GM12878 (cell line): ENCODE results near the gene PROSER2. TPM values are rescaled to one million over a fixed set of nuclear protein-coding genes. Genes with fewer than 3 reads are reported as not detected.

Source experiments
- ATAC-seq: fragments of 200-7000 bp; cut with Tn5 transposase; 3 replicates; pipeline ENCODE4 v1.9.1; 2020; ENCODE audit warnings: mild to moderate bottlenecking, moderate library complexity
- BruUV-seq: library from RNA; stranded (reverse); fragments of 400-500 nt; replicated peaks from 2 replicates; lab custom pipeline; 2021; lab: Mats Ljungman, UMichigan
- CTCF ChIA-PET: fragments of 300-600 bp; sonication (Branson Sonifier 250); formaldehyde crosslinking; extraction: SDS; loops from one replicate; lab custom pipeline; 2021; ENCODE audit warnings: inconsistent platforms; lab: Yijun Ruan, JAX
- POLR2A ChIA-PET: fragments of 350-600 bp; formaldehyde crosslinking; extraction: SDS; loops from one replicate; lab custom pipeline; 2021; ENCODE audit warnings: inconsistent platforms; lab: Charles Lee
- RAD21 ChIA-PET: fragments of 300-600 bp; sonication (Branson Sonifier 250); formaldehyde crosslinking; loops from one replicate; lab custom pipeline; 2023; ENCODE audit warnings: antibody characterized with exemption; ENCODE audit not compliant: unreplicated experiment; lab: Charles Lee
- SMC1A ChIA-PET: fragments of 300-600 bp; sonication (Branson Sonifier 250); formaldehyde crosslinking; loops from one replicate; lab custom pipeline; 2023; ENCODE audit not compliant: unreplicated experiment, uncharacterized antibody; lab: Charles Lee
- DNase-seq: peaks from one replicate; pipeline ENCODE4 v3.0.0-alpha.2; 2011; ENCODE audit warnings: low read depth, low spot score
- FAIRE-seq: peaks from 3 replicates; lab custom pipeline; 2011; peaks lifted over from hg19 to GRCh38; lab: Jason Lieb, UNC
- H2AFZ ChIP-seq: 2 replicates; pipeline ENCODE4 v1.6.0; 2011; ENCODE audit warnings: low read depth, low read length, control low read depth; ENCODE audit not compliant: control insufficient read depth
- H3K27ac ChIP-seq: 2 replicates; pipeline ENCODE4 v1.5.1; 2011; ENCODE audit warnings: control low read depth; ENCODE audit not compliant: control insufficient read depth, insufficient read depth
- H3K27me3 ChIP-seq, 2 experiments: replicated peaks in 1 of 2; 2 replicates each; pipeline versions ENCODE4 v1.6.0 to v1.6.1; 2011; ENCODE audit warnings: low read length in 1 of 2; ENCODE audit not compliant: control insufficient read depth in 2 of 2, insufficient read depth in 2 of 2
- H3K36me3 ChIP-seq, 2 experiments: 2 replicates each; pipeline ENCODE4 v1.5.1; 2011; ENCODE audit warnings: low read length in 1 of 2; ENCODE audit not compliant: control insufficient read depth in 2 of 2, insufficient read depth in 2 of 2
- H3K4me1 ChIP-seq: 2 replicates; pipeline ENCODE4 v1.6.1; 2011; ENCODE audit warnings: mild to moderate bottlenecking, low read length, moderate library complexity, mixed read lengths; ENCODE audit not compliant: control insufficient read depth, insufficient read depth
- H3K4me2 ChIP-seq: 2 replicates; pipeline ENCODE4 v1.6.0; 2011; ENCODE audit warnings: control low read depth; ENCODE audit not compliant: control insufficient read depth, insufficient read depth
- H3K4me3 ChIP-seq: fragments of 200-600 bp; sonication (generic); 2 replicates; pipeline ENCODE4 v1.5.1; 2016
- H3K79me2 ChIP-seq: 2 replicates; pipeline ENCODE4 v1.6.0; 2011; ENCODE audit warnings: low read length; ENCODE audit not compliant: control insufficient read depth, insufficient read depth
- H3K9ac ChIP-seq: 2 replicates; pipeline ENCODE4 v1.8.0; 2011; ENCODE audit warnings: low read length, control low read depth, mixed read lengths; ENCODE audit not compliant: control insufficient read depth, insufficient read depth
- H3K9me3 ChIP-seq: replicated peaks from 3 replicates; pipeline ENCODE4 v1.5.1; 2011; ENCODE audit warnings: mild to moderate bottlenecking, low read length; ENCODE audit not compliant: control insufficient read depth, insufficient read depth
- H4K20me1 ChIP-seq: 2 replicates; pipeline ENCODE4 v1.6.0; 2011; ENCODE audit not compliant: control insufficient read depth, insufficient read depth
- ATF7 ChIP-seq: fragments of 450-650 bp; IDR thresholded peaks from 2 replicates; pipeline ENCODE4 v1.6.1; 2016; ENCODE audit warnings: low read depth, mild to moderate bottlenecking
- BCL11A ChIP-seq: IDR thresholded peaks from 2 replicates; pipeline ENCODE4 v1.6.1; 2011; ENCODE audit warnings: low read depth, low read length
- DPF2 ChIP-seq: fragments of 450-650 bp; IDR thresholded peaks from 2 replicates; pipeline ENCODE4 v1.6.1; 2017; ENCODE audit warnings: mild to moderate bottlenecking
- EP300 ChIP-seq, 2 experiments: fragments of 150-350 bp in 1 of 2; IDR thresholded peaks; 2 replicates each; pipeline ENCODE4 v1.6.1; 2011 to 2012; ENCODE audit warnings: low read depth in 2 of 2, low read length in 2 of 2, borderline replicate concordance in 1 of 2, improper control_type of control experiment in 1 of 2, inconsistent platforms in 1 of 2; ENCODE audit not compliant: control insufficient read depth in 1 of 2
- HDAC2 ChIP-seq: fragments of 200-600 bp; sonication (generic); IDR thresholded peaks from 2 replicates; pipeline ENCODE4 v1.6.1; 2017
- HDAC6 ChIP-seq: fragments of 200-600 bp; sonication (generic); IDR thresholded peaks from one replicate; pipeline ENCODE4 v1.8.0; 2017; ENCODE audit warnings: antibody characterized with exemption; ENCODE audit not compliant: unreplicated experiment
- MTA2 ChIP-seq: fragments of 450-650 bp; IDR thresholded peaks from 2 replicates; pipeline ENCODE4 v1.6.1; 2016; ENCODE audit warnings: low read depth, mild to moderate bottlenecking, moderate library complexity
- PAX5 ChIP-seq: IDR thresholded peaks from 2 replicates; pipeline ENCODE4 v1.6.1; 2011; ENCODE audit warnings: low read depth, low read length, borderline replicate concordance
- PAX8 ChIP-seq: fragments of 450-650 bp; IDR thresholded peaks from 2 replicates; pipeline ENCODE4 v1.6.1; 2017; ENCODE audit warnings: mild to moderate bottlenecking, moderate library complexity
- POU2F2 ChIP-seq: IDR thresholded peaks from 3 replicates; pipeline ENCODE4 v1.6.1; 2011; ENCODE audit warnings: low read depth, mild to moderate bottlenecking, low read length, borderline replicate concordance
- SPI1 ChIP-seq: IDR thresholded peaks from 2 replicates; pipeline ENCODE4 v1.6.1; 2011; ENCODE audit warnings: low read depth, mild to moderate bottlenecking, low read length, moderate library complexity, borderline replicate concordance; ENCODE audit not compliant: insufficient read depth
- SUZ12 ChIP-seq: fragments of 200-600 bp; sonication (generic); IDR thresholded peaks from one replicate; pipeline ENCODE4 v1.6.1; 2018; ENCODE audit warnings: antibody characterized with exemption, mild to moderate bottlenecking; ENCODE audit not compliant: unreplicated experiment
- WRNIP1 ChIP-seq: IDR thresholded peaks from 2 replicates; pipeline ENCODE4 v1.6.1; 2011; ENCODE audit warnings: low read depth, low read length, improper control_type of control experiment, borderline replicate concordance
- YY1 ChIP-seq: IDR thresholded peaks from 2 replicates; pipeline ENCODE4 v1.6.1; 2011; ENCODE audit warnings: low read depth, mild to moderate bottlenecking, low read length
- ZNF592 ChIP-seq: fragments of 450-650 bp; IDR thresholded peaks from 2 replicates; pipeline ENCODE4 v1.6.1; 2017; ENCODE audit warnings: mild to moderate bottlenecking, moderate library complexity
- ZNF622 ChIP-seq: fragments of 450-650 bp; IDR thresholded peaks from 2 replicates; pipeline ENCODE4 v1.6.1; 2017; ENCODE audit warnings: mild to moderate bottlenecking, inconsistent platforms
- ZNF687 ChIP-seq: fragments of 450-650 bp; IDR thresholded peaks from 2 replicates; pipeline ENCODE4 v1.6.1; 2017; ENCODE audit warnings: mild to moderate bottlenecking, moderate library complexity
- WGBS: methylation state at CpG from one replicate; pipeline ENCODE4 v1.1.6; 2016; ENCODE audit warnings: low lambda C conversion rate; ENCODE audit not compliant: insufficient replicate concordance, insufficient coverage; ENCODE audit errors: missing lambda C conversion rate; 5-methylcytosine and 5-hydroxymethylcytosine counted together
- in situ Hi-C: fragments of 300-500 bp; cut with MboI; formaldehyde crosslinking; loops from 9 replicates; pipeline ENCODE4 v1.14.3; 2018; ENCODE audit warnings: mixed read lengths
- intact Hi-C: fragments of 100-400 bp; cut with micrococcal nuclease; formaldehyde crosslinking; loops from one replicate; pipeline ENCODE4 v1.14.2; 2022; ENCODE audit not compliant: unreplicated experiment
- polyA plus RNA-seq, 11 experiments: library from polyadenylated mRNA; depleted of rRNA in 4 of 11; unstranded in 6 of 11; stranded (reverse) in 5 of 11; fragments of >200 nt; fragmentation: Nextera tagmentation in 4 of 11; fragmentation: Illumina TruSeq in 1 of 11; extraction: Ambion mirVana in 4 of 11; extraction: Trizol in 1 of 11; gene quantifications; 1 replicate in 1 of 11; 2 replicates in 10 of 11; pipeline versions ENCODE4 v1.2.1 to v1.2.3, GENCODE V29; 2011 to 2016; ENCODE audit warnings: inconsistent platforms in 2 of 11, missing spikeins in 2 of 11, low read depth in 1 of 11
- total RNA-seq, 4 experiments: library from RNA; depleted of rRNA in 3 of 4; stranded (reverse); fragments of >200 nt in 3 of 4; fragmentation: Illumina TruSeq in 1 of 4; extraction: Trizol in 1 of 4; gene quantifications; 2 replicates each; pipeline versions ENCODE4 v1.2.1 to v1.2.3, GENCODE V29; 2013 to 2021

PROSER2 gene
- total and polyA plus RNA-seq, 10 of the 15 experiments (the other 5 are each of a cell fraction or from before 2014, with no cell fraction given) = 0.04 to 0.25 (median 0.07) TPM; not detected in 6

GRCh38 chr10:11871466-11871865 is 48.3 kb downstream of the PROSER2 start:
- Histone ChIP-seq H3K27ac (no peak overlapping the region), H3K79me2 (no peaks in the 10 kb centered on the region), H3K9ac (no peak overlapping the region), H2AFZ (no peak overlapping the region), H4K20me1 (no peaks in the 10 kb centered on the region), H3K4me2 (no peak overlapping the region), H3K4me3 (no peak overlapping the region), H3K4me1 (peaks cover 4% of the 10 kb centered on the region), H3K27me3 (peaks cover 0 to 2% of the 10 kb centered on the region in 2 experiments; a peak in 2 of 4 replicates), H3K9me3 (no peaks in the 10 kb centered on the region), H3K36me3 (no peaks in the 10 kb centered on the region)
- POLR2A ChIA-PET = no interaction called here
- CTCF ChIA-PET = interaction anchor here (0.9 kb wide), 1 partner anchor 51 kb away, joined by 3 read pairs; no protein-coding TSS in a partner anchor
- FAIRE-seq (no peak), ATAC-seq (no peak), DNase-seq (no peak)
- in situ Hi-C loops (no loop called here), intact Hi-C loops (no loop called here)
- SMC1A ChIA-PET = interaction anchor here (1.3 kb wide), 1 partner anchor 9 kb away, joined by 3 read pairs; no protein-coding TSS in a partner anchor
- RAD21 ChIA-PET = no interaction called here
- BruUV-seq = no TSS peak
- 48% methylated on average over 9 of the region's 9 CpGs for WGBS
- no peak for TF ChIP-seq YY1
- TF ChIP-seq PAX5 = no peak
- TF ChIP-seq DPF2 = no peak
- no peak for TF ChIP-seq PAX8
- TF ChIP-seq ATF7 = no peak
- no peak for TF ChIP-seq HDAC6
- no peak for TF ChIP-seq HDAC2
- no peak for TF ChIP-seq ZNF687
- no peak for TF ChIP-seq ZNF622
- no peak for TF ChIP-seq EP300 (IDR thresholded peaks at IDR 0.05; ENCODE audit: borderline replicate concordance in 1 of 2, control insufficient read depth in 1 of 2, low read depth in 2 of 2, low read length in 2 of 2)
- no peak for TF ChIP-seq MTA2
- no peak for TF ChIP-seq SPI1
- TF ChIP-seq POU2F2 = no peak
- TF ChIP-seq ZNF592 = no peak
- TF ChIP-seq WRNIP1 = no peak
- no peak for TF ChIP-seq BCL11A
- no peak for TF ChIP-seq SUZ12
